Sciatic nerve (tissue), 2 donors: ENCODE measurements around the gene TSEN15. TPM values are rescaled to one million over a fixed set of nuclear protein-coding genes. Genes with fewer than 3 reads are reported as not detected.
"Not testable (repeated sequence)": the region's sequence is repeated elsewhere in the genome, so short reads cannot be mapped to it uniquely, and the experiment has no call there.

Experiments
- ATAC-seq: fragments of 200-7000 bp; cut with Tn5 transposase; one replicate; pipeline ENCODE4 v1.9.1; 2020; ENCODE audit warnings: mild to moderate bottlenecking, moderate library complexity
- DNase-seq: peaks from one replicate; pipeline ENCODE4 v3.0.0-alpha.2; 2020; ENCODE audit warnings: low spot score
- intact Hi-C: fragments of 100-400 bp; cut with DNase I; formaldehyde crosslinking; loops from one replicate; pipeline ENCODE4 v1.14.2; 2022
- total RNA-seq: library from RNA; stranded (reverse); fragmentation: NEBNext Ultra II Directional; extraction: Animal tissue kit (Norgen Biotek cat#: 25700); gene quantifications from one replicate; pipeline ENCODE4 v1.2.1, GENCODE V29; 2021
- donor health status: DM: no; HTN: no; CAD: no.
- donor health status: DM: no; HTN: no; CAD: no.

Gene TSEN15
- total RNA-seq, 1 donor from 2014 or later = 22.3 TPM

DNA sequence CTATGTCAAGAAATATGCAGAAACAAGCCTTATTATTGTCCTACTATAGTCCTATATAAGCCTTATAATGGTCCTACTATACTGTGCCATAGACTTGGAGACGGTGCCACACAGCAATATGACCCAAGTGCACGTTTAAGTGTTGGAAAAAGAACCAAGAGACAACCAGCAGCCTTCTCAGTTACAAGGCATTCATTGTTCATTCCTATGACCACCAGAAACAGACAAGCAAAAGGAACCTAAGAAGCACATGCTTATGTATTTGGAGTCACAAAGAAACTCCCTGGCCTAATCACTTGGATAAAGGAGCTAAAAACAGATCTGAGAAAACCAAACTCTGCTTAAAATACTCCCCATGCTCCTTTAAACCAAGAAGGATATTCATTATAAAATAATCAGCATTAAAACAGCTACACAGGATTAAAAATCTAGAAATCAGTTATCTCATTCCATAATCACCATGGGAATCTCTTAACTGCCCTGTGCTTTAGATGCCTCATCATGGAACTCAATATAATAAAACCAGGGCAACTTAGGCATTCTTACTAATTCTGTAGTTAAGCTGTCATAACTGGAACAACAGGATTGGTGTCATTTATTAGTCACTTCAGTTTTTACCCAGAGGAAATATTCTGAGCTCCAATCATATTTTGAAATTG, 21.0 kb upstream of the TSEN15 start:
- DNase-seq = no peak
- intact Hi-C loops = no loop called here
- no peak for ATAC-seq

DNA sequence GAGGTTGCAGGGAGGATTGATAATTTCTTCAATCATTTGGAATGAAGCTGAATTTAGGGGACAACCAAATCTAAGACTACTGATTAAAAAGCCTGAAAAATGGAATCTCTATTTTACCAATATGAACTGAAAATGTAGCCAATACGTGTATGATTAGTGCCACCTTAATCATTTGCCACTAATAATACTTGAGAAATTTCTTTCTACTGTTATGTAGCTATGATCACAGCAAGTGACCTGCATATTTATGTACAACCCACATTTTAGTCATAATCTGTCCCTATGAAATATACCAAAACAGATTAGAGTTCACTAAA, 20.5 kb upstream of the TSEN15 start:
- ATAC-seq = no peak
- no peak for DNase-seq
- intact Hi-C loops = no loop called here

DNA sequence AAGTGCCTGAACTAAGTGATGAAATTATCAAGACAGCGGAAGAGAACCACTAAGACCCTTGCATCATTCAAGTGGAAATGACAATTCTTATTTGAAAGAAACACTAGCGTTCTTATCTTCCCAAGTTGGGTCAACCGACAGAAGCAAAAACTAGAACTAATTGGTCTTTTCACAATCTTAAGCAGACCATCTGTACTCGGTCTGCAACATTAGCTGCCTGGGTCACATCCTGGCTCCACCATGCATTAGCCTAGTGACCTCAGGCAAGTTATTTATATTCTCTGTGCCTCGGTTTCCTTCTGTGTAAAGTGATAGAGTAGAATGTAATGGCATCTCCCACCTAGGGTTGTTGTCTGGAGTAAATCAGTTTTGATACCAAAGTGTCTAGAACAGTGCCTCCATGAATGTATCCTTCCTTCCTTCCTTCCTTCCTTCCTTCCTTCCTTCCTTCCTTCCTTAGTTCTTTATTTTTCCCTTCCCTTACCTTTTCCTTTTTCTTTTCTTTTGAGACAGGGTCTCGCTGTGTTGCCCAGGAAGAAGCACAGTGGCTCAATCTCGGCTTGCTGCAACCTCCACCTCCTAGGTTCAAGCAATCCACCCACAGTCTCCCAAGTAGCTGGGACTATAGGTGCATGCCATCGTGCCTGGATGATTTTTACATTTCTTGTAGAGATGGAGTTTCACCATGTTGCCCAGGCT, 20.0 kb upstream of the TSEN15 start:
- ATAC-seq (no peak), DNase-seq (no peak)
- intact Hi-C loops = no loop called here

DNA sequence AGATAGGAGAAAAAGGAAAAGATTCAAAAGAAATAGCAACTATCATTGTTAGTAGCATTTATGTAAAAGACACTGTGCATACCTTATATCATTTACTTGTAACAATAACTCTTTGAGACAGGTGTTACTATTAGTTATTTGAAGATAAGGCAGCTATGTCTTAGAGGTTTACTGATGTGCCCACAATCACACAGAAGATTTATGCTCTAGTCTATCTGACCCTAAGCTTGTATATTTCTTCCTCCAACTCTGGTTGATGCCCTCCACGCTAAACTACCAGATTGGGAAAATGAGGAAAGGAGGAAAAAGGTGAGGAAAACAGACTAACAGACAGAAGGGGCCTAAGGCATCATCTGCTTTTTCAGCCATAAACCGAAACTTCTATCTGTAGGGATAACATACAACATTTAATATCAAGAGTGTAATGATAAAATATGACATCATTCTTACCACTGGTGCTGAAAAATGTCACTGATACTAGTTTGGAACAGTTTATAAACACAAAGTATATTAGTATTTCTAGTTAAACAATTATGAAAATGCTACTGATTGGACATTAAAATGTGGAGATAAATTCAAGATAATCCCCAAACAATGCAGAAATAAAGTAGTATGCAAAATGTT, 19.1 kb upstream of the TSEN15 start:
- ATAC-seq = no peak
- DNase-seq = no peak
- intact Hi-C loops = no loop called here

DNA sequence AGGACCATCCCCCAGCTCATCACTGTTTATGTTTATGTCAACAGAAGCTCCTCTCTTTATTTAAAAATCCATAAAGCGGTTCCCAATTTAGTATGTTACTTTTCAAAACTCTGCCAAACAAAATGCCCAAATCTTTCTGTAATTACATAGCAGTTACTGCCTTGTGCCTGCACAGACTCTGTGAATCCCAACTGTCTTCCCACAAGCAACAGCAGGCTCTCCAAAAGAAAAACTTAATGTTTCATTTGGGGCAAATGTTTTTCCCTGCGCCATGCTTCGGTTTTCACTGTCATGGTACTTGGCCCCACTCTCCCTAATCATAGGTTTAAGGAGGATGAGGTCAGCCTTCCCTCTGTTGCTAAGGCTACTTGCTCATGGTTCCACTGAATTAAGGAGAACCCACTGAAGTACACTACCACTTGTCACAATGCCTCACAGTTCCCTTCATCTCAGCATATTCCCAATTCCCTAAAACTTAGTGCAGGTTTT, 18.6 kb upstream of the TSEN15 start:
- ATAC-seq (no peak), DNase-seq (no peak)
- intact Hi-C loops = no loop called here

DNA sequence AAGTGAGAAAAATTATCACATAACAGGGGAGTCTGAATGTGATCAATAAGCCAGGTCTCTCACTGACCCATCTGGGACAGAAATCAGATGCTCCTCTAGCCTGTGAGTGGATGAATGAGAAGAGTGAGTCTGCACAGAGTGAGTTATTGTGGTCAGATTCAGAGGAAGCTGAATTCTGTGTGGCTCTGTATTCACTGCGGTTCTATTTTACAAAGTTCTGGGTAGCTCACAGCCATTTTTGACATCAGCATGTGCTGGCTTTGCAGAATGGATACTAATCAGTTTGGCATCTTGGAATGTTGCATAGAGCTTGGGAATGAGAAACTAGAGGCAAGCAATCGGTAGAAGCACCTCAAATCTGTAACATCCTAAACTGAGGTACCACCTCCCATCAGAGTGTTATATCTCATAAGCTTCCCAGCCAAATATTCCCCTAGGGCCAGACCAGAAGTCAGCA, 17.8 kb upstream of the TSEN15 start:
- no peak for DNase-seq
- ATAC-seq = no peak
- intact Hi-C loops = no loop called here

DNA sequence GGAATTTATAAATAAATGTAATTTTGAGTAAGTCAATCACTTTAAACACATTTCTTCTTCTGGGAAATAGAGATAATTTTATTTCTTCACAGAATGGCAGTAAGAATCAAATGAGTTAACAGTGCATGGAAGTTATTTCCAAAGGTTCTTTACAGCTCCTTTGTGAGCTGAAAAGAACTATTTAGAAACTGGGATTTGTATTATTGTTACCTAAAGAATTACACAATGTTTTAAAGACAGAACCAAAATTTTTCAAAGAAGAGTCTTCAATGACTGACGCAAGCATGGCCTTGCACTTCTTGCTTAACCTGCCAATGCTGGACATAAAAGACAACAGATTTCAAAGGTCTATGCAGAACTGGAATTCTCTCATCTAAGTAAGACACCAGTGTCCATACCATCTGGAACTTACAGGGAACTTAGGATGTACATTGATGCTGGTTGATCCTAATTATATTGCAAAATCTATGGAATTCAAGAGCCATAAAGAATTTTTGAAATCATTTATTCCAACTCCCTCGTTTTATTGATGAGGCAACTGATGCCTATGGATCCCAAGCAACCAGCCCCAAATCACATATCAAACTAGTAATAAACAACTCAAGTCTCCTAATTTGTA, 16.7 kb upstream of the TSEN15 start:
- DNase-seq = no peak
- intact Hi-C loops = no loop called here
- ATAC-seq = no peak

DNA sequence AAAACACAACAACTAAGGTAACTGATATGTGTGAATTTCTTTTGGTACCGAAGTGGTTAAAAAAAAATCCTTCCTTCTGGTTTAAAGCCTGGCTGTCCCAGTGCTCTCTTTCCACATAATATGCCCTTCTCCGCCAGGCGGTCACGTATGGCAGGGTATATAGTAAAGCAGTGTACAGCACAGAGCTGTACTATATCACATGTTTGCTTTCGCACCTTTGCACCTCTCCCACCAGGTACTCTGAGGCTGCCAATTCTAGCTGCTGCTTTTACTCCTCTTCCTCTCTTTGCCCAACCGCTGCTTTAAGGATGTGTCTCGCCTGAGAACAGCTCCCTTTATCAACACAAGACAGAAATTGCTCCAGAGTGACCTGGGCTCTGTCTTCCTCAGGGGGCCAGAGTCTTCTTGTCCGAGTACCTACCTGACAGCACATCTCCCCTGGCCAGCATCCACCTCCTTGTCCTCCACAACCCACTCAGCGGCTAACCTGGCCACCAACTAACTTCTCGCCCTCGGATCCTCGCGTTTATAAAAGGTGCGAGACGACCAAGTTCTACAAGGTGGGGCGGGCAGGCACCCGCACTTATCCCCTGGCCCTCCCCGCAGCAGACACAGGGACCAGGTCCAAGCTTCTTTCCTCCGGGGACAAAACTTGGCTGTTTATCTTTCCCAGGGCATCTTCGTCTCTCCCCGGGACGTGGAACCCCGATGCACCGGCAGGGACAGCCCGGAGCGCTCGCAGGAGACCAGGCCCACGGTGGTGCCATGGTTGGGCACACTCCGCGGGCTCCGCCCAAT, 15.6 kb upstream of the TSEN15 start:
- ATAC-seq (peak; percentile 19), DNase-seq (no peak)
- intact Hi-C loops = no loop called here

DNA sequence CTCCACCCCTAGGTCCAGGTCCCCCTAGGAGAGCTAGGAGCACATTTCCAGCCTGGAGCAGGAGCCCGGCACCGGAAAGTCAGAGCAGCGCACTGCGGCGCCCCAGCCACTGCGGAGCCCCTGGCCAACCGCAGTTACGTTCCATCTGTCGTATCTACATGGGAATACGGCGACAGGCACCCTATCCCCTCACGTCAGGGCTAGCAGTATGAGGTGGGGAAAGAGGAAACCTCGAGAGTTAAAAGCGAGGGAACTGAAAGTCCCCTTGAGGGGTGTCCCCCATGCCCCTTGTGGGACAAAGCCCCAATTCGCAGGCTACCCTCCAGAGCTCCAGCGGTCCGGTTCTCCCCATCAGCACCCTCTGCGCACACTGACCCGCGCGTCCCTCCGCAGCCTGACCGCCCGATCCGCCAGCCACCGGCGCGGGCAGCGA, 15.0 kb upstream of the TSEN15 start:
- intact Hi-C loops = no loop called here
- ATAC-seq (peak; percentile 78), DNase-seq (peak; percentile 64)

DNA sequence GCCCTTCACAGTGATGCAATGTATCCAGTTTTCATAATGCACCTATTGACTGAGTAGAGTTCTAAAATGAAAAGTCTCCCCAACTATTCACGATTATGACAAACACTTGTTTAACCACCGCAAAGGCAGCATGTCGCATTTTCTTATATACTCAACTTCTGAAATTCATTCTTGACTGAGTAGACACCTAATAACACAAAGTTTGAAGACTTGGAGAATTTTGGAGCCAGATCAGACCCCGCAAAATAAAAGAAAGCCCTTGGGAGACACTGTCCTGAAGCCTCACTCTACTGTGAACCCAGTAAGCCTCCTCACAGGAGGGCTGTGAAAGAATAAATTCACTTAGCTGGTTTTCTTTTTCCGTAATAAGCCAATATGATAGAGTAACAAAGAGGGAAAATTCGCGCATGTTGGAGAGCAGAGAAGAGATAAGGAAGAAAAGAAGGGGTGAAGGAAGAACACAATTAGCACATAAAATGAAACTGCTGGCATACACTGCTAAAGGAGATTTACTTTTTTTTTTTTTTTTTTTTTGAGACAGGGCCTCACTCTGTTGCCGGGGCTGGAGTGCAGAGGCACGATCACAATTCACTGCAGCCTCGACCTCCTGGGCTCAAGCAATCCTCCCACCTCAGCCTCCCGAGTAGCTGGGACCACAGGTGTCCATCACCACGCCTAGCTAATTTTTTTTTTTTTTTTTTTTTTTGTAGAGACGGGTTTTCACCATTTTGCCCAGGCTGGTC, 13.5 kb upstream of the TSEN15 start:
- ATAC-seq = no peak
- intact Hi-C loops = no loop called here
- no peak for DNase-seq

DNA sequence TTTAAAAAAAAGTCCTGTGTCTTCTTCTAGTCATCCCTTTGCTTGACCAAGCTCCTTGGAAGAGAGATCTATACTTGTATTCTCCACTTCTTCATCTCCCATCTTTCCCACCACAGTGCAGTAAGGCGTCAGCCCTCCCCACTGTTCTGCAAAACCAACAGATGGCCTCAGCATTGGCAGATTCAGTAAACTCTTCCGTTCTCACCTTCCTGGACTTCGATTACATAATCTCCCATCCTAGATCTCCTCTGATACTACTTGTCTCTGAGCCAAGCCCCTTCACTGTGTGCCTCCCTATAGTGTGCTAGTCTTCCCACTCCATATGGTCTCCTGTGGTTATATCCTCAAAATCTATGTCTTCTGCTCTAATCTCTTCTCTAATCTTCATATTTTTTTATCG, 12.4 kb upstream of the TSEN15 start:
- ATAC-seq (no peak), DNase-seq (no peak)
- intact Hi-C loops = no loop called here

DNA sequence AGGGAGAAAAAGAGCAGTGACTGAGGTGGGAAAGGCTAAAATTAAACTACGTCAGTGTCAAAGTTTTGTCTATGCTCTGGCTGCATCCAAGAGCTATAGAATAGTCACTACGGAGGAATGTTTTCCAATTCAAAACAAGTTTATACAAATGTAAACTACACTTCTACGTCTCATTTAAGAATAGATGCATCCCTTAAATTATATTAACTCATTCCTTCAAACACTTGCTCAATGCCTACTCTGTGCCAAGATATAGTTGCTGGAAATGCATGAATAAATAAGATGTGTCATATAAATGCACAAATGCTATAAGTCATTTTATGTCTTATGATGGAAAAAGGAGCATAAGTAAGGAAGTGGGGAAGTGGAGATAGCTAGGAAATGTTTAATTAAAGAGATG, 9.8 kb upstream of the TSEN15 start:
- ATAC-seq (no peak), DNase-seq (no peak)
- intact Hi-C loops = no loop called here

DNA sequence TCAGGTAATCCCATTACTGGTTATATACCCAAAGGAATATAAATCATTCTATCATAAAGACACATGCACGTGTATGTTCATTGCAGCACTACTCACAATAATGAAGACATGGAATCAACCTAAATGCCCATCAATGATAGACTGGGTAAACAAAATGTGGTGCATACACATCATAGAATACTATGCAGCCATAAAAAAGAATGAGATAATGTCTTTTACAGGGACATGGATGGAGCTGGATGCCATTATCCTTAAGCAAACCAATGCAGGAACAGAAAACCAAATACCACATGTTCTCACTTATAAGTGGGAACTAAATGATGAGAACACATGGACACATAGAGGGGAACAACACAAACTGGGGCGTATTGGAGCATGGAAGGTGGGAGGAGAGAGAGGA, 8.2 kb upstream of the TSEN15 start:
- intact Hi-C loops, ATAC-seq, DNase-seq: not testable (repeated sequence)

DNA sequence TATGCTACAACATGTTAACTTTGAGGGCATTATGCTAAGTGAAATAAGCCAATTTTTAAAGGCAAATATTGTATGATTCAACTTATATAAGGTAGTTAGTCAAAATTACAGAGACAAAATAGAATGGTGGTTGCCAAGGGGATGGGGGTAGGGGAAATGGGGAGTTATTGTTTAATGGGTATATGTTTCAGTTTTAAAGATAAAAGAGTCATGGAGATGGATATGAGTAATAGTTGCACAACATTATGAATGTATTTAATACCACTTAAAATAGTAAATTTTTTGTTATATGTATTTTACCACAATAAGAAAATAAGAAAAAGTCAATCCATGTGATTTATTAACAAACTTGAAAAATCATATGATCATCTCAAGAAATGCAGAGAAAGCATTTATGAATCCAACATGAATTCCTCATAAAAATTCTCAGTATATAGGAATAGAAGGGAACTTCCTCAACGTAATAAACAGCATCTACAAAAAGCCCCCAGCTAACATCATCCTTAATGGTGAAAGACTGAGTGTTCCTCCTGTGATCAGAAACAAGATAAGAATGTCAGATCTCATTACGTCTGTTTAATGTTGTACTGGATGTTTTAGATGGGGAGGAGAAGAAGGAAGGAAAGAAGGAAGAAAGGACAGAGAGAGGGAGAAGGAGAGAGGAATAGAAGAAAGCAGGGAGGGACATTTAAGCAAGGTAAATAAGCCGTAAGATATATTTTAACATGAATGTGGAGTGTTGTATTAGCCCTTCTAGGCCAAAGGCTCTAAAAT, 6.7 kb upstream of the TSEN15 start:
- ATAC-seq (no peak), DNase-seq (no peak)
- intact Hi-C loops = no loop called here

DNA sequence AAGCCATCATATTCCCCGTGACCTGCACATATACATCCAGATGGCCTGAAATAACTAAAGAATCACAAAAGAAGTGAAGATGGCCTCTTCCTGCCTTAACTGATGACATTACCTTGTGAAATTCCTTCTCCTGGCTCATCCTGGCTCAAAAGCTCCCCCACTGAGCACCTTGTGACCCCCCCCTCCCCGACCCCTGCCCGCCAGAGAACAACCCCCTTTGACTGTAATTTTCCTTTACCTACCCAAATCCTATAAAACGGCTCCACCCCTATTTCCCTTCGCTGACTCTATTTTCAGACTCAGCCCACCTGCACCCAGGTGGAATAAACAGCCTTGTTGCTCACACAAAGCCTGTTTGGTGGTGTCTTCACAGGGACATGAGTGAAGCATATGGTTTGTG, 4.0 kb upstream of the TSEN15 start:
- DNase-seq, intact Hi-C loops, ATAC-seq: not testable (repeated sequence)

DNA sequence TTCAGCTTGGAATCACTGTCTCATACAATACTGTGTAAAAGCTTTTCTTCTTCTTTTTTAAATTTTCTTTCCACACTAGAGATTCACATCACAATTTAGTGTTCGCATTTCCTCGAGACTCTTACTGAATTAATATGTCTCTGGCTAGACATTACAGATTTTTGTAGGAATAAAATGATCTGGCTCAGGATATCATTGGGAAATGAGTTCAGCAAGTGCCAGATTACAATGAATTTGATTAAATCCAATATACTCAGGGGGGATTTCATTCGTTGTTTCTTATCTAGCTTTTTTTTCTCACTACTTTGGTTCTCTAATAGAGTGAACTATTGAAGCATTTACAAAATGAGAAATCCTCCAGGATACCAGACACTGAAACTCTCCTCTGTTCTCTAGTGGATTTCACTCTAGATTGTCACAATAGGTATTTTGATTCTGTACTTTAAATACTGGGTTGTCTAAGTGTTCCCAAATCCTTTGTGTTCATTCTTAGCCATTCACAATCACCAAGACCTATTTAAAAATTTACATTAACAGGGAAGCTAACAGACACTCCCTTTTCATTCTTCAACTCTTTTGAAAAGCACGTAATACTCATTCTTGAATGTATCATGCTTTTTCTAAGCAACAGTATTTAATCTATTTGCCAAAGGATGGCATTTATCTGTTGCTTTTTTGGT, 2.8 kb upstream of the TSEN15 start:
- no peak for DNase-seq
- no peak for ATAC-seq
- intact Hi-C loops = no loop called here

DNA sequence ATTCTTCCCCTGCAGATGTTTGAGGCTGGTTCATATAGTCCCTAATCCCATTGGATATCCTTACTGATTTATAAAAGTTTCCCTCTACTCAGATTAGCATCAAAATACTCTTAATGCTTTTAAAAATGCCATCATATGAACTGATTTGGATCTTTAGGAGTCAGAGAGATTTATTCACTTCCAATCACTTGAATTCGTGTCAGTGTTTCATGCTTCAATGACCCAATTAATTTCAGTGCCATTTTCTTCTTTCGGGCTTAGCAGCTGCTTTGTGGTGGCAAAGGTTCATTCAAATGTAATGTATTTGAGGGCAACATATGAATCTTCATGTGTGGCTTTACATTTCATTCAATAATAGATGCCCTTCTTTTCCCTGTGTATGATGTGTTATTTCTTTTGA, 2.2 kb upstream of the TSEN15 start:
- ATAC-seq (no peak), DNase-seq (no peak)
- intact Hi-C loops = no loop called here
